ENCODE measurements around the gene RAPGEF1.

DNA sequence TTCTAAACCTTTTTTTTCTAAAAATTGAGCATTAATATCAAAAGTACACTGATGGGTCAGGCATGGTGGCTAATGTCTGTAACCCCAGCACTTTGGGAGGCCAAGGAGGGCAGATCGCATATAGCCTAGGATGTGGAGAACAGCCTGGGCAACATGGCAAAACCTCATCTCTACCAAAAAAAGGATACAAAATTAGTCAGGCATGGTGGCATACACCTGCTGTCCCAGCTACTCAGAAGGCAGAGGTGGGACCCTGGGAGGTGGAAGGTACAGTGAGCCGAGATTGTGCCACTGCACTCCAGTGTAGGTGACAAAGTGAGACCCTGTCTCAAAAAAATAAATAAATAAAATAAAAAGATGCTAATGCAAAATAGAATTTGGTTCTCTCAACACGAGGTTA is 49.4 kb downstream of the RAPGEF1 start:
- TF ChIP-seq, protein P1, sequence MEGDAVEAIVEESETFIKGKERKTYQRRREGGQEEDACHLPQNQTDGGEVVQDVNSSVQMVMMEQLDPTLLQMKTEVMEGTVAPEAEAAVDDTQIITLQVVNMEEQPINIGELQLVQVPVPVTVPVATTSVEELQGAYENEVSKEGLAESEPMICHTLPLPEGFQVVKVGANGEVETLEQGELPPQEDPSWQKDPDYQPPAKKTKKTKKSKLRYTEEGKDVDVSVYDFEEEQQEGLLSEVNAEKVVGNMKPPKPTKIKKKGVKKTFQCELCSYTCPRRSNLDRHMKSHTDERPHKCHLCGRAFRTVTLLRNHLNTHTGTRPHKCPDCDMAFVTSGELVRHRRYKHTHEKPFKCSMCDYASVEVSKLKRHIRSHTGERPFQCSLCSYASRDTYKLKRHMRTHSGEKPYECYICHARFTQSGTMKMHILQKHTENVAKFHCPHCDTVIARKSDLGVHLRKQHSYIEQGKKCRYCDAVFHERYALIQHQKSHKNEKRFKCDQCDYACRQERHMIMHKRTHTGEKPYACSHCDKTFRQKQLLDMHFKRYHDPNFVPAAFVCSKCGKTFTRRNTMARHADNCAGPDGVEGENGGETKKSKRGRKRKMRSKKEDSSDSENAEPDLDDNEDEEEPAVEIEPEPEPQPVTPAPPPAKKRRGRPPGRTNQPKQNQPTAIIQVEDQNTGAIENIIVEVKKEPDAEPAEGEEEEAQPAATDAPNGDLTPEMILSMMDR (conservative IDR thresholded peaks at IDR 0.05; ENCODE audit: low read length): no peak
- no peak for TF ChIP-seq EZH2phosphoT487 (IDR thresholded peaks at IDR 0.05; ENCODE audit: borderline replicate concordance, low read depth, low read length)
